Measurements from ENCODE around the gene TPRG1.

Gene TPRG1

DNA sequence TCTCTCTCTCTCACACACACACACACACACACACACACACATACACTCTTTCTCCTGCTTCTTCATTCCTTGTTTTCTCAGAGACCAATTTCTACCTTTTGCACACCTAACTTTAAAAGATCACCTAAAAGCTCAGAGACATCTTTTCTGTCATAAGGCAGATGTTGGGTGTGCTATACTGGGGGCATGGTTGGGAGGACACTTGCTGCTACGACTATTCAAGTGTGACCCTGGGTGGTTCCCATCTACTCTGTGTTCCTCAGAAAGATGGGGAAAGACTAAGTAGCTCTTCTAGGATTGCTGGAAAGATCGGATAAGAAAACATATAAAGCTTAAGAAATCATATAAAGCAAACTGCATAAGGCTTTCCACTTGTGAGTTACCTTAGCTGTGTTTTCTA, 33.2 kb downstream of the TPRG1 start:
- DNase-seq (ENCODE audit: low read depth, low spot score), result no peak
- Histone ChIP-seq H3K4me3 (ENCODE audit: insufficient read length, low read depth) (no peak overlapping the region), H3K36me3 (ENCODE audit: insufficient read depth, insufficient read length, low read length) (no peaks in the 10 kb centered on the region), H3K27me3 (ENCODE audit: insufficient read depth, insufficient read length) (no peaks in the 10 kb centered on the region), H3K9ac (ENCODE audit: insufficient read length, low read depth) (no peak overlapping the region), H3K4me1 (ENCODE audit: insufficient read depth, insufficient read length) (no peaks in the 10 kb centered on the region), H3K9me3 (ENCODE audit: insufficient read depth, low read length) (no peaks in the 10 kb centered on the region)
- no peak for TF ChIP-seq SUZ12 (IDR thresholded peaks at IDR 0.05; ENCODE audit: extremely low read depth, insufficient read depth, insufficient read length)
- no peak for TF ChIP-seq YY1 (IDR thresholded peaks at IDR 0.05; ENCODE audit: insufficient read depth, insufficient read length)
- no peak for TF ChIP-seq ZNF274 (IDR thresholded peaks at IDR 0.05; ENCODE audit: low read depth, low read length)

GRCh38 chr3:189210251-189210770, 38.5 kb downstream of the TPRG1 start:
- TF ChIP-seq YY1 (IDR thresholded peaks at IDR 0.05; ENCODE audit: insufficient read depth, insufficient read length) (no peak), ZNF274 (IDR thresholded peaks at IDR 0.05; ENCODE audit: low read depth, low read length) (no peak), SUZ12 (IDR thresholded peaks at IDR 0.05; ENCODE audit: extremely low read depth, insufficient read depth, insufficient read length) (no peak)
- no peak for DNase-seq (ENCODE audit: low read depth, low spot score)
- Histone ChIP-seq H3K27me3 (ENCODE audit: insufficient read depth, insufficient read length) (no peaks in the 10 kb centered on the region), H3K4me1 (ENCODE audit: insufficient read depth, insufficient read length) (no peaks in the 10 kb centered on the region), H3K9me3 (ENCODE audit: insufficient read depth, low read length) (no peaks in the 10 kb centered on the region), H3K36me3 (ENCODE audit: insufficient read depth, insufficient read length, low read length) (no peaks in the 10 kb centered on the region), H3K9ac (ENCODE audit: insufficient read length, low read depth) (no peak overlapping the region), H3K4me3 (ENCODE audit: insufficient read length, low read depth) (no peak overlapping the region)

DNA sequence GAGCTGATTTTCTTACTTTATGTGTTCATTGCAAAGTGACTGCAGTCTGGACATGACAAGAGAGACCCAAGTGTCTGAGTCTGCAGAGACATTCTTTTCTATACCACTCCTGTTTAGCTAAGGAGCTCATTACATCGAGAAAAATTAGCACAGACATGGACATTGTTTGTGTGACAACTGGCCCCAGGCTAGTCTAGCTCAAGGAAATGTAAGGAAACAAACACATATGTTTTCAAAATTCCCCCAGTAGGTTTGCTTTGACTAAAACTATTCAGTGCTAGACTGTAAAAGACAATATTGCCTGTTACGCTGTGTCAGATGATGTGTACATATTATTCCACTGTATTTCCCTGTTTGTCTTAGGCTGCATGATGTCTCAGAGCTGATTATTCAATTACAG, 40.9 kb downstream of the TPRG1 start:
- no peak for DNase-seq (ENCODE audit: low read depth, low spot score)
- Histone ChIP-seq H3K36me3 (ENCODE audit: insufficient read depth, insufficient read length, low read length) (no peaks in the 10 kb centered on the region), H3K4me1 (ENCODE audit: insufficient read depth, insufficient read length) (no peaks in the 10 kb centered on the region), H3K27me3 (ENCODE audit: insufficient read depth, insufficient read length) (no peaks in the 10 kb centered on the region), H3K9me3 (ENCODE audit: insufficient read depth, low read length) (no peaks in the 10 kb centered on the region), H3K4me3 (ENCODE audit: insufficient read length, low read depth) (no peak overlapping the region), H3K9ac (ENCODE audit: insufficient read length, low read depth) (no peak overlapping the region)
- TF ChIP-seq ZNF274 (IDR thresholded peaks at IDR 0.05; ENCODE audit: low read depth, low read length) (no peak), SUZ12 (IDR thresholded peaks at IDR 0.05; ENCODE audit: extremely low read depth, insufficient read depth, insufficient read length) (no peak), YY1 (IDR thresholded peaks at IDR 0.05; ENCODE audit: insufficient read depth, insufficient read length) (no peak)

- no peak for TF ChIP-seq ZNF274 (IDR thresholded peaks at IDR 0.05; ENCODE audit: low read depth, low read length)
- TF ChIP-seq YY1 (IDR thresholded peaks at IDR 0.05; ENCODE audit: insufficient read depth, insufficient read length), result no peak
- no peak for TF ChIP-seq SUZ12 (IDR thresholded peaks at IDR 0.05; ENCODE audit: extremely low read depth, insufficient read depth, insufficient read length)
- H3K4me3 ChIP-seq (ENCODE audit: insufficient read length, low read depth), result no peak overlapping the region
- H3K9ac ChIP-seq (ENCODE audit: insufficient read length, low read depth), result no peak overlapping the region
- H3K27me3 ChIP-seq (ENCODE audit: insufficient read depth, insufficient read length), result no peaks in the 10 kb centered on the region
- no peak for DNase-seq (ENCODE audit: low read depth, low spot score)
- H3K4me1 ChIP-seq (ENCODE audit: insufficient read depth, insufficient read length), result no peaks in the 10 kb centered on the region
- no peaks in the 10 kb centered on the region for H3K9me3 ChIP-seq (ENCODE audit: insufficient read depth, low read length)
- no peaks in the 10 kb centered on the region for H3K36me3 ChIP-seq (ENCODE audit: insufficient read depth, insufficient read length, low read length)
These were observed 42.9 kb downstream of the TPRG1 start for GRCh38 chr3:189214651-189215050.

- Histone ChIP-seq H3K9ac (ENCODE audit: insufficient read length, low read depth) (no peak overlapping the region), H3K4me1 (ENCODE audit: insufficient read depth, insufficient read length) (no peaks in the 10 kb centered on the region), H3K27me3 (ENCODE audit: insufficient read depth, insufficient read length) (no peaks in the 10 kb centered on the region), H3K9me3 (ENCODE audit: insufficient read depth, low read length) (no peaks in the 10 kb centered on the region), H3K36me3 (ENCODE audit: insufficient read depth, insufficient read length, low read length) (no peaks in the 10 kb centered on the region), H3K4me3 (ENCODE audit: insufficient read length, low read depth) (no peak overlapping the region)
- DNase-seq (ENCODE audit: low read depth, low spot score), result no peak
- TF ChIP-seq ZNF274 (IDR thresholded peaks at IDR 0.05; ENCODE audit: low read depth, low read length) (no peak), YY1 (IDR thresholded peaks at IDR 0.05; ENCODE audit: insufficient read depth, insufficient read length) (no peak), SUZ12 (IDR thresholded peaks at IDR 0.05; ENCODE audit: extremely low read depth, insufficient read depth, insufficient read length) (no peak)
These were observed 51.3 kb downstream of the TPRG1 start for GRCh38 chr3:189222927-189223636.

DNA sequence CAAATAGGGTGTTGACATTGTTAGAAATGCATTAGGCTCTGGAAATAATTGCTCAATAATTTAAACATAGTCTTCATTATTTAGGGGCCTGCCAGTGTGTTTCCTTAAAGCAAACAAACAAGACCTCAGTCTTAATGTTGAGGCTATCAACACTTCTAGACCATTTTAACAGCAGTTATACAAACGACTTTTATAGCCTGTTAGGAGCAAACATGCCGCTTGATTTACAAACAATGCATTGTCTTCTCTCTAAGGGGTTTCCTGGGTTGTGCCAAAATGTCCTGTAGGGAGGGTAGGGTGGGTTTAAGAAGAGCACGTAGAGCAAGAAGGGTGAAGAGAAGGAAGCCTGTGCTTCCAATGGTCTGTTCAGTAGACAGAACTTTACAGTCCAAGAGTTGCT, 53.7 kb downstream of the TPRG1 start:
- DNase-seq (ENCODE audit: low read depth, low spot score), result no peak
- H3K27me3 ChIP-seq (ENCODE audit: insufficient read depth, insufficient read length), result no peaks in the 10 kb centered on the region
- no peak overlapping the region for H3K9ac ChIP-seq (ENCODE audit: insufficient read length, low read depth)
- H3K9me3 ChIP-seq (ENCODE audit: insufficient read depth, low read length), result no peaks in the 10 kb centered on the region
- H3K4me1 ChIP-seq (ENCODE audit: insufficient read depth, insufficient read length), result no peaks in the 10 kb centered on the region
- TF ChIP-seq SUZ12 (IDR thresholded peaks at IDR 0.05; ENCODE audit: extremely low read depth, insufficient read depth, insufficient read length) (no peak), ZNF274 (IDR thresholded peaks at IDR 0.05; ENCODE audit: low read depth, low read length) (no peak), YY1 (IDR thresholded peaks at IDR 0.05; ENCODE audit: insufficient read depth, insufficient read length) (no peak)
- H3K4me3 ChIP-seq (ENCODE audit: insufficient read length, low read depth), result no peak overlapping the region
- H3K36me3 ChIP-seq (ENCODE audit: insufficient read depth, insufficient read length, low read length), result no peaks in the 10 kb centered on the region

- TF ChIP-seq SUZ12 (IDR thresholded peaks at IDR 0.05; ENCODE audit: extremely low read depth, insufficient read depth, insufficient read length) (no peak), ZNF274 (IDR thresholded peaks at IDR 0.05; ENCODE audit: low read depth, low read length) (no peak), YY1 (IDR thresholded peaks at IDR 0.05; ENCODE audit: insufficient read depth, insufficient read length) (no peak)
- no peak for DNase-seq (ENCODE audit: low read depth, low spot score)
- Histone ChIP-seq H3K9ac (ENCODE audit: insufficient read length, low read depth) (no peak overlapping the region), H3K36me3 (ENCODE audit: insufficient read depth, insufficient read length, low read length) (no peaks in the 10 kb centered on the region), H3K9me3 (ENCODE audit: insufficient read depth, low read length) (no peaks in the 10 kb centered on the region), H3K4me3 (ENCODE audit: insufficient read length, low read depth) (no peak overlapping the region), H3K4me1 (ENCODE audit: insufficient read depth, insufficient read length) (no peaks in the 10 kb centered on the region), H3K27me3 (ENCODE audit: insufficient read depth, insufficient read length) (no peaks in the 10 kb centered on the region)
These were observed 55.5 kb downstream of the TPRG1 start for GRCh38 chr3:189227249-189227648.

Measured in NT2/D1 (cell line).